NCI-H345 treated with DMSO at 0.1 percent for 48 hours (cell line): ENCODE results near the gene TULP4.

Source experiments
- DNase-seq: peaks from one replicate; lab custom pipeline; 2025; ENCODE audit not compliant: unreplicated experiment; lab: John Stamatoyannopoulos, UW

TULP4 gene

GRCh38 chr6:158499601-158500000, 187.3 kb downstream of the TULP4 start:
- no peak for DNase-seq

GRCh38 chr6:158500016-158500735, 187.9 kb downstream of the TULP4 start:
- peak; percentile 69 for DNase-seq

GRCh38 chr6:158501360-158502262, 189.3 kb downstream of the TULP4 start:
- no peak for DNase-seq

- no peak for DNase-seq
Measured at GRCh38 chr6:158502263-158502950, 190.1 kb downstream of the TULP4 start.

GRCh38 chr6:158503222-158503621, 191.0 kb downstream of the TULP4 start:
- DNase-seq = no peak

- DNase-seq = no peak
Measured at GRCh38 chr6:158503846-158504245, 191.6 kb downstream of the TULP4 start.

GRCh38 chr6:158505194-158505593, 192.9 kb downstream of the TULP4 start:
- no peak for DNase-seq

GRCh38 chr6:158506601-158507000, 194.3 kb downstream of the TULP4 start:
- no peak for DNase-seq

GRCh38 chr6:158507174-158507573, 194.9 kb downstream of the TULP4 start:
- no peak for DNase-seq

GRCh38 chr6:158508450-158508849, 196.2 kb downstream of the TULP4 start:
- DNase-seq = no peak

GRCh38 chr6:158509465-158509864, 197.2 kb downstream of the TULP4 start:
- no peak for DNase-seq

GRCh38 chr6:158512809-158513208, 200.5 kb downstream of the TULP4 start:
- no peak for DNase-seq

- DNase-seq = no peak
Measured at GRCh38 chr6:158514176-158514575, 201.9 kb downstream of the TULP4 start.

- no peak for DNase-seq
Measured at GRCh38 chr6:158514991-158515390, 202.7 kb downstream of the TULP4 start.

- DNase-seq = no peak
Measured at GRCh38 chr6:158516098-158516497, 203.8 kb downstream of the TULP4 start.

GRCh38 chr6:158517038-158517437, 204.8 kb downstream of the TULP4 start:
- DNase-seq = no peak

GRCh38 chr6:158517581-158517980, 205.3 kb downstream of the TULP4 start:
- peak; percentile 34 for DNase-seq

GRCh38 chr6:158518191-158519127, 206.2 kb downstream of the TULP4 start:
- peak; percentile 87 for DNase-seq

- no peak for DNase-seq
Measured at GRCh38 chr6:158519300-158519699, 207.0 kb downstream of the TULP4 start.

GRCh38 chr6:158519761-158520160, 207.5 kb downstream of the TULP4 start:
- no peak for DNase-seq
